D721Med (cell line): ENCODE results near the gene DOCK1.

Experiments used
- DNase-seq: peaks from one replicate; pipeline ENCODE4 v3.0.0; 2011; ENCODE audit warnings: low spot score; ENCODE audit not compliant: insufficient read length
- FAIRE-seq: peaks from 2 replicates; lab custom pipeline; 2011; peaks lifted over from hg19 to GRCh38; lab: Jason Lieb, UNC
- CTCF ChIP-seq: IDR thresholded peaks from 2 replicates; pipeline ENCODE4 v1.5.1; 2012; ENCODE audit warnings: mild to moderate bottlenecking, control low read depth; ENCODE audit not compliant: insufficient read depth; ENCODE audit errors: missing control alignments

Gene DOCK1

DNA sequence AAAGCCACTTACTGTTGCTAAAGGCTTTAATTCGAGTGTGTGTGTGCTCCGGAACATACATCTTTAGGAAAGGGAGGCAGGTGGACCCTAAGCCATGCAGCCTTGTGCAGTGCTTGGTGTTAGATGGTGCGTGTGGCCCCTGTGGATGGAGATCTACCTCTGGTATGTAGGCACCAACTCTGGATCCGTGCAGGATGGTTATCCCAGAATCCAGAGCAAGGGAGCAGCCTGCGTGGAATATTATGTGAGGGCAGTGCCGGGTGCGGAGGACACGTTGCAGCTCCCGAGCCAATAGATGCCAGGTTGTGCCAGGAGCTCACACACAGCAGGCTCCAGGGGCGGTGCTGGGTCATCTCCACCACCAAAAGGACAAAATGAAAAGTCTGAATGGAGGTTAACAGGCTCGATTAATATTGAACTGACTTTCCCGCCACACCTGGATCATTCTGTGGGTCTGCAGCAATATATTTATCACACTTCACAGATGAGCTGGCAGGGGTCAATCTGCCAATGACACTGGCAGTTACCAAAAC lies 500.9 kb downstream of the DOCK1 start:
- DNase-seq (no peak), FAIRE-seq (no peak)
- TF ChIP-seq CTCF = no peak

DNA sequence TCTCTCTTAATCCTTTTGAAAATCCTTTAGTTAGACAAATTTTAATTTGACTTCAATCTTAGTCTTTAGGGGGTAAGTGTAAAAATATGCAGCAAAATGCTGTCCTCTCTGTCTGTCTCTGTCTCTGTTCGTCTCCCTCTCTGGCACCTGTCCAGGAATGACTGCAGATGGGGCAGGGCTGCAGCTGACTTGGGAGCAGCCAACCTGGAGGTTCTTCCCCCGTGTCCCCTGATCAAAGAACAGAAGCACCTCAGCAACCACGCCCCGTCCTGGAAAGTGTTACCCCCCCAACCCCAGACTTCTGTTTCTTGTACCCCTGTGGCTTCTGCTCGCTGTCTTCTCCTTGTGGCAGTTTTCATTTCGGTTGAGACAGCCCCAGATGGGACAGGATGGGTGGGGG lies 502.3 kb downstream of the DOCK1 start:
- no peak for FAIRE-seq
- no peak for DNase-seq
- no peak for TF ChIP-seq CTCF

GRCh38 chr10:127408112-127408710 lies 503.0 kb downstream of the DOCK1 start:
- DNase-seq = no peak
- no peak for FAIRE-seq
- no peak for TF ChIP-seq CTCF

DNA sequence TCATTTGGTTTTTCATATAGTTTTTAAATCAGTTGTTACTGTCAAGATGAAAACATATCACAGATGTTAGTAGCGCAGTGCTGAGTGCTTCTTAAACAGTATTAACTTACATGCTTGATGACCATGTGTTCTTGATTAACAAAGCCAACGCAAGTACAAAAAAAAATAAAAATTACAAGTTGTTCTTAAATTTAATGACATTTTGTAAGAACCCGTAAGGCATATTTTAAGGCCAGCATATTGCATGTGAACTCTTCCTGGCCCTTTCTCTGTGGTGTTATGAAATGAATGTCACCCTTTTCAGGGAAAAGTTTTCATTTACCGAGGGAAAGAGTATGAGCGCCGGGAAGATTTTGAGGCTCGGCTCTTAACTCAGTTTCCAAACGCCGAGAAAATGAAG lies 503.5 kb downstream of the DOCK1 start:
- DNase-seq (no peak), FAIRE-seq (no peak)
- TF ChIP-seq CTCF = no peak

GRCh38 chr10:127410030-127410429 lies 504.8 kb downstream of the DOCK1 start:
- DNase-seq (no peak), FAIRE-seq (no peak)
- no peak for TF ChIP-seq CTCF

GRCh38 chr10:127411062-127411461 lies 505.8 kb downstream of the DOCK1 start:
- FAIRE-seq = no peak
- DNase-seq = no peak
- TF ChIP-seq CTCF = no peak

DNA sequence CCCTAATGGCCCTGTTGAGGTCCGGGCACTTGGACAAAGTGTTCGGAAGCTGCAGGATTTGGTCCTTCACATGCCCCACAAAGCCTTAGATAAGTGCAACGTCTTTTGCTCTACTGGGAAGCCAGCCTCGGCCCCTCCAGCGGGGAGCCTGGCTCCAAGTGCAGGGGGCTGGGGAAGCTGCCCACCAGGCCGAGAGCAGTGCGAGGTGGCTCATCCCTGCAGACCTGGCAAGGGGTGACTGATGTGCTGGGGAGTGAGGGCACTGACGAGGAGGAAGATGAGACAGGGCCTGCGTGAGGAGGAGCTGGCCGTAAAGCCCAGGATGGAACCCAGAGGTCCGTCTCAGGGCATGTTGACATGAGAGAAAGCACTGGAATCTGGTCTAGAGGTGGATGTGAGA lies 508.1 kb downstream of the DOCK1 start:
- no peak for TF ChIP-seq CTCF
- DNase-seq (no peak), FAIRE-seq (no peak)
